Fibroblast of skin of right quadriceps (primary cell): ENCODE results near the gene SAPCD1.
A peak's percentile ranks its signal among the peaks of the same experiment; 100 is the strongest.

Experiments used
- DNase-seq: peaks from one replicate; pipeline ENCODE4 v3.0.0-alpha.2; 2013

The SAPCD1 gene

DNA sequence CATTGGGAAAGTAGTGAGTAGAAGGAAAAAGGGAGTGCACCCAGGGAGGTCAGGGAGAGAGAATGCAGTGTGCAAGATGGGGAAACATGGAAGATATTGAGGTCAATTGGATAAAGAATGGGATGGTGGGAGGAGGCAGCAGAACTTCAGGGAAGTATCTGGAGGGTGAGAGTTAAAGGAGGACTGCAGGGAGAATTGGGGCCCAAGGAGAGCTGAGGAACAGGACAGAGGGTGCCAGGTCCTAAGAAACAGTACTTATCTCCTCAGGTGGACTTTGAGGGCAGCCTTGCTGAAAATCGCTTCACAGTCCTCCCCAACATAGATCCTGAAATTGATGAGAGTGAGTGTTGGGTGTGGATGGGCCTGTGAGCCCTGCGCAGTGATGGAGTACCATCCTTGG lies 4.2 kb upstream of the SAPCD1 start:
- DNase-seq, result no peak

DNA sequence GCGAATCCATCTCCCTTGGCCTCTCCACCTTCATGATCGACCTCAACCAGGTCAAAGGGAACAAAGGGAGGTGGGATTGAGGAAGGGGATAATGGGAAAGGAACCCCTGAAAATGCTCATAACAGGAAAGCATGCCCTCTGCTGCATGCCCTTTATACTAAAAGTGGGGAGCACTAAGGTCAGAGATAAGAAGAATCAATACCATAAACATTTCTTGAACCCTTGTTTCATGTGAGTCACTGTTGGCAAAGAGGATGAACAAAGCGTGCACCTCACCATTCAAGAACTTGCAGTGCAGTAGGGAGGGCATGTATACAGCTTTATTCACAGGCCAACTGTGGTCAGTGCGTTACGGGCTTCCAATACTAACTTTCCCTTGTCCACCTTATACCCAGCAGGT lies 1.7 kb upstream of the SAPCD1 start:
- no peak for DNase-seq

DNA sequence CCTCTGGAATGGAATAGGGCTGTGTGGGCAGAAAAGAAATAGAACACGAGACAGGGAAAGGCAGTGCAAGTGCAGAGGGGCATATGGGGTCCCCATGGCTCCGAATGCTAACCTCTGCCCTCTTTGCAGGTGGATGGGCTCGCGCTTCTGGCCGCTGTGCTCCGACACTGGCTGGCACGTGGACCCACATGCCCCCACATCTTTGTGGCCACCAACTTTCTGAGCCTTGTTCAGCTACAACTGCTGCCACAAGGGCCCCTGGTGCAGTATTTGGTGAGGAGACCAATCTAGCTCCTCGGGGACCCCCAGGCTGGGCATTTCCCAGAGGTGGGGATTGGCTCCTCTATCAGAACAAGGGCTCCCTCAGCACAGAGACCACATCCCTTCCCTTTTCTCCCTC lies 1.1 kb upstream of the SAPCD1 start:
- no peak for DNase-seq

DNA sequence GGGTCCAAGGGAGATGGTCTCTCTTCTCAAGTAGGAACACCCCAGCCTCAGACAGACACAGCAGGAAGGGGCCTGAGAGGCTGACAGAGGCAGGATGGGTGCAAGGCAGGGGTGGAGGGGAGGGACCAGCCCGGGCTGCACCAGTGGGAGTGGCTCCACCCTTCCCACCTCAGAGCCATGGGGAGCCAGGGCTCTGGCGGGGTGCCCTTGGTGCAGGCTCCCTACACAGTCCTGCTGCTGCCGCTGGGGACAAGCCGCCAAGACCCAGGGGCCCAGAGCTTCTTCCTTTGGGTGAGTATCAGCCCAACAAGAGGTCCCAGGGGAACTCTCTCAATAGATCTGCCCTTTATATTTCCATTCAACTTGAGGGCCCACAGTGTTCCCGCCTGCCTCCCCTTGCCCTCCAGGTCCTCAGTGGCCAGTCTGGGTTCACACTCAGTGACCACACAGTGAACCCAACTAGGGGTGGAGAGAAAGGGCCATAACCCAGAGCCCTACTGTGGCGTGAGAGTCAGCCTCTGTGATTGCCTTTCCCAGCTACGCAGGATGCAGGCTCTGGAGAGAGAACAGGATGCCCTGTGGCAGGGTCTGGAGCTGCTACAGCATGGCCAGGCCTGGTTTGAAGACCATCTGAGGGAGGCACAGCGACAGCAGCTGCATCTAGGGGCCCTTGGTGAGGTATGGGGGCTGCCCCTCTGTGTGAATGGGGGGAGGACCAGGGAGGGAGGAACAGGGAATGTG lies 592 bp downstream of the SAPCD1 start:
- DNase-seq, result no peak

DNA sequence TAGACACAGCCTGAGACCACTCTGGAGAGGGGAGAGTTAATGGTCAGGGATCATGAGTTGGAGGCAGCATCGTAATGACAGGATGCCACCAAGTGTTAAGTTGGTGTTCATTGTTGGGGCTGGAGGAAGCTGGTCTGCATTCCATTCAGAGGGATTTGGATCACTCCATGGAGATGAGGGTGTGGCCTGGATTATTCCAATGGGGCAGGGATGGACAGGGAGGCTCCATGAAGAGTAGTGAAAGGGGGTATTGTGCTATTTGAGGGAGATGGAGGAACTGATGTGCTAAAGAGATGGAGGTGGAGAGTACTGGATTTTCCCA lies 1.1 kb downstream of the SAPCD1 start:
- DNase-seq, result peak; percentile 75

DNA sequence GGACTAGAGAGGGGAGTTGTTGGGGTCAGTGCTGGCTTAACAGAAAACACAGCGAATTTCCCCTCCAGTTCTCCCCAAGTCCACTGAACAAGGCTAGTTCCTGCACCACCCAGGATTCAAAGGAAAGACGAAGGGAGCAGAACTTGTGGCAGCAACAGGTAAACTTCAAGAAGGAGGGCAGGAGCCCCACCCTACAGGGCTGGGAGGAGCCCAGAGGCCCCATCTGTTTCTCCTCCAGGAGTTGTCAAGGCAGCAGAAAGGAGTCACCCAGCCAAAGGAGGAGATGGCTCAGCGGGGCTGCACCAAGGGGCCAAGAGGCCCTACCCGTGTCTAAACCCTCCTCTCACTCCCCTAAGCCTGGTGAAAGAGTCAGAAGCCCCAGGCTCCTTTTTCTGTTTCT lies 1.7 kb downstream of the SAPCD1 start:
- no peak for DNase-seq

DNA sequence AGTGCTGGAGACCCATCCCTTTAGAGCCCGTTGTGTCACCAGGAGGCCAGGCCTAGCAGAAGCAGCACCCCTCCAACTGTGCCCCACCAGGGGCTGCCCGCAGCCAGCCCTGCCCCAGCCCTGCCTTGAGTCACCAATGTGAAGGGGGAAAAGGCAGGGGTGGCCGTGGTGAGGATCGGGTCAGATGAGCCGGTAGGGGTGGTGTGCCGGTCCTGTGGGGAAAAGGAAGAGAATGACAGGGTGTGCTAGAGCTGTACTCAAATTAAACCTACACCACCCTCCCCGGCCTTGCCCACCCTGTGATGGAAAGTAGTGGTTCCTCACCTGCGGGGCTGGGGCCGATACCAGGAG lies 3.1 kb downstream of the SAPCD1 start:
- no peak for DNase-seq

DNA sequence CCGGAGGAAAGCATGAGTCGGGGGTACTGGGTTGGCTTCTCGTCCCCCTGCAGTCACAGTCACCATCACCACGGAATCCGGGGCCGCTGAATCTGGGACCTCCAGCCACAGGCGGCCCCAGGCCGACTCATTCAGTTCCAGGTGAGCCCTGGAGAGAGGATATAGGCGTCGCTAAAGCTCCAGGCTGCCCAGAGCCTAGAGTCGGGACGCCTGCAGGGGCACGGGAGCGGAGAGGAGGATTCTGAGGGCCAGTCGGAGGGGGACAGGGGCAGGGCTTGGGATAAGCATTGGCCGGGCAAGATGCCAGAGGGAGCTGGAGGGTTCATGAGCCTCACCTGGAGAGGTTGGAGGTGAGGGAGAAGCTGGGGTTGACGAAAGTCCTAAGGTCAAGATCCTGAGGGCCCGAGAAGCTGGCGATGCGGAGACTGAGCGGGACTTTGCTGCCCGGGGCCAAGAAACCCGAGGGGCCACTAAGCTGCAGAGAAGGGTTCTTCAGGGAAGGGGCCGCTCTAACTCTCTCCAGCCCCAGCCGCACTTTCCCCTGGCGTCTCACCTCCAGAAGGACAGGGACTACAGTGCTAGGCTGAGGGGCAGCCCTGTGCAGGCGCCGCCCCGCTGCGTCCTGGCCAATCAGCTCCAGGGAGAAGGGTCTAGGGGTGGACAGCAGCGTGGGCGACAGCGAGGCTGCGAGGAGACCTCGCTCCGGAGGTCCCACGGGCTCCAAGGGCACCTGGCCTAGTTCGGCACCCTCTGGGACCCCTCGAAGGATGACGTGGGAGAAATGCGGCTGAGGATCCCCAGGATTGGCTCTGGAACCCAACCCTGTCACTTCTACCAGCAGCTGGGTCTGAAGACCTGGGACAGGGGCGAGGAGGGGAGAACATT lies 3.7 kb downstream of the SAPCD1 start:
- no peak for DNase-seq

DNA sequence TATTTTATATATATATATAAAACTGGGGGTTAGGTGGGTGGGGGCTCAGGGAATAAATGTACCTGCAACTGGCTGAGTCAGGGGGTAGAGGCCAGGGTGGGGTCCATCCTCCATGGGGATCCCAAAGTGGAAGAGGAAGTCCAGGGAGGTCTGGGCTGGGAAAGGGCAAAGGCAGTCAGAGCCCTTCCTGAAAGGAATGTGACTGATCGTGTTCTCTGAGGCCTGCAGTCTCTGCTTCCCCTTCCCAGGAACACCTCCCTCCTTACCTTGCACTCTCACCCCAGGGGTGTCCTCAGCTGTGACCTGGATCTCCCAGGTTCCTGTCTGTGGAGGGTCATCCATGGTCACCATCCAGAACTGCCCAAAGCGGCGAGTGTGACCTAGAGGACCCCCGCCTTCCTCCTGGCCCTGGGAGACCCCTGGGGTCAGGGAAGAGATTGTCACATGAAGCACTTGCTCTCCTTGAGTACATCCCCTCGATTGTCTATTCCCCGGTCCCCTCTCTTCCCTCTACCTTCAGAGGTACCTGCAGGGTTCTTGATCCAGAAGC lies 4.7 kb downstream of the SAPCD1 start:
- no peak for DNase-seq

DNA sequence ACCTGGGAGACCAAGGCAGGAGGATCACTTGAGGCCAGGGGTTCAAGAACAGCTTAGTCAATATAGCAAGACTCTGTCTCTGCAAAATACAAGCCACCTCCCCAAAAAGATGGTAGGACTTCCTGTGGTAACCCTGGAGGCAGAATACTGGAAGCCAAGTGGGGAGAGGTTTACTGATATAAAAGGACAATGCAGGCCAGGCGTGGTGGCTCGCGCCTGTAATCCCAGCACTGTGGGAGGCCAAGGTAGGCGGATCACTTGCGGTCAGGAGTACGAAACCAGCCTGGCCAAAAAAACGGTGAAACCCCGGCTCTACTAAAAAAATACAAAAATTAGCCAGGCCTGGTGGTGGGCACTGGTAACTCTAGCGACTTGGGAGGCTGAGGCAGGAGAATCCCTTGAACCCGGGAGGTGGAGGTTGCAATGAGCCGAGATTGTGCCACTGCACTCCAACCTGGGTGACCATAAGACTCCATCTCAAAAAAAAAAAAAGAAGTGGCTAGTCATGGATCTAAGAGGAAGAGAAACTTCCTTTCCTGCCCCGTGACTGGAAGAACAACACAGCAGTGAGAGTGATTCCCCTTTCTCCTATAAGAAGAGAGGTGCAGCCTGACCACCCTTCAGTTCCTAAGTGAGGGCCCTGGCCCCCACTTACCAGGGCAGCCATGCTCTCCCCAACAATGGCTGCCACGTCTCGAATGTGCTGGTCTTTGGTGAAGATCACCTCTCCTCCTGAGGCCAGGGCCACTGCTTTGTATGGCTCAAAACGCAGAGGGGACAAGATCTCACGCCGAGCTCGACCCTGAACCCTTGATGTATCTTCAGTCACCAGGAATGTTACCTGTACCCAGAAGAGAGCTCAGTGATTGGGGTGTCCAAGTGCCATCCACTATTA lies 6.2 kb downstream of the SAPCD1 start:
- DNase-seq, result no peak

DNA sequence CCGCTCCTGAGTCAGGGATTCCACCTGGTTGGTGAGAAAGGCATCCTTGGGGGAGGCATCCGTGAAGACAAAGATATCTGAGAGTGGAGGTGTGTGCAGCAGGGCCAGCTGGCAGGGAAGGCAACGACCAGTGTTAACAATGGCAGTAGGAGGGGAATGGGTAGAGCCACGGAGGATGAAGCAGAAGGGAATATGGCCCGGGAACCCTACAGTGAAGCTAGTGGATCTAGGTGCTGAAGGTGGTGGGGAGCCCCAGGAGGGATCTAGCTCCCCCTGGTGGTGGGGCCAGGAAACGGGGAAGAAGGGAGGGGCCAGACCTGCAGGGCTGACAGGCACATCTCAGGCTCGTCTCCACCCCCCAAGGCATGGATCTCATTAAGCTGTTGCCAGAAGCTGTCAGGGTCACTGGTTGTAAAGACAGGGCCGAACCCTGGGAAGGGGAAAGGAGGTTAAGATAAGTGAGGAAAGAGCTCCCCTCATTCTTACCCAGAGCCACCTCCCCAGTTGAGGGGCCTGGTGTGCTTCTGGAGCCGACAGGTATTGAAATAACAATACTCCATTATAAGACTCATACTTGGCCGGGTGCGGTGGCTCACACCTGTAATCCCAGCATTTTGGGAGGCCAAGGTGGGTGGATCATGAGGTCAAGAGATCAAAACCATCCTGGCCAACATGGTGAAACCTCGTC lies 7.4 kb downstream of the SAPCD1 start:
- peak; percentile 33 for DNase-seq

DNA sequence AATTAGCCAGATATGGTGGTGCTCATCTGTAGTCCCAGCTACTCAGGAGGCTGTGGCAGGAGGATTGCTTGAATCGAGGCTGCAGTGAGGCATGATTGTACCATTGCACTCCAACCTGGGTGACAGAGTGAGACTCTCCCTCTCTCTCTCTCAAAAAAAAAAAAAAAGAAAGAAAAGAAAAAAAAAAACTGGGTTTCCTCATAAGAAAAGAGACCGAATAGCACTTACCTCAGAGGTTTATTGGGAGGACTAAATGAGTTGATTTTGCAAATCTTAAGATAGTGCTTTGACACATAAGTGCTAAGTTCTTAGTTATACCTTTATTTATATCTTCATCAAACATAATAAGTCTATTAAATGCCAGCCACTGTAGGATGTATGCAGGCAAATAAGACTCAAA lies 8.4 kb downstream of the SAPCD1 start:
- no peak for DNase-seq

DNA sequence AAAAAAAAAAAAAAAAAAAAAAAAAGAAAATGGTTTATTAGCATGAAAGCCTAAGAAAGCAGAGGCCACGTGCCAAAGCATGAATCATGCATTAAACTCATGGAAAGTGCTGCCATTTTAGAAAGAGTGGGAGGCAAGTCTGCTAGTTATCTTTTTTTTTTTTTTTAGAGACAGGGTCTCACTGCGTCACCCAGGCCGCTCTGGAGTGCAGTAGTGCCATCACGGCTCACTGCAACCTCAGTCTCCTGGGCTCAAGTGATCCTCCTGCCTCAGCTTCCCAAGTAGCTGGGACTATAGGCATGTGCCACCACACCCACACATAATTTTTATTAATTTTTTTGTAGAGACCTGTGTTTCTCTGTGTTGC lies 9.5 kb downstream of the SAPCD1 start:
- DNase-seq, result peak; percentile 45

DNA sequence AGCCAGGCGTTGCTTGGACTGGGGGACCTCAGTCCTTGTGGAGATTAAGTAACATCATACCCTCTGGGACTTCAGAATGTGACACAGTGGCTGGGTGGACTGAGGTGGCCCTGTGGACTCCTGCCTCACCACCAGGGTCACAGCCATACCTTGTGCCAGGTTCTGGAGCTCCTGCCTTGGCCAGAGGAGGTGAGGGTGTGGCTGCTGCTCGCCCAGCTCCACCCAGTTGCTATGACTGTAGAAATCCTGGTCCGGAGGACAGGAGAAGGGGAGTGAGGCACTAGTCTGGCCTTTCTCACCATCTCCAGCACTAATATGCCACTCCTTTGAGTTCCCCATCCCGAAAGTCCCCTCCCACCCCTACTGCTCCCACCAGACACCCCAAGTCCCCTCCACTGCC lies 12.7 kb downstream of the SAPCD1 start:
- no peak for DNase-seq

DNA sequence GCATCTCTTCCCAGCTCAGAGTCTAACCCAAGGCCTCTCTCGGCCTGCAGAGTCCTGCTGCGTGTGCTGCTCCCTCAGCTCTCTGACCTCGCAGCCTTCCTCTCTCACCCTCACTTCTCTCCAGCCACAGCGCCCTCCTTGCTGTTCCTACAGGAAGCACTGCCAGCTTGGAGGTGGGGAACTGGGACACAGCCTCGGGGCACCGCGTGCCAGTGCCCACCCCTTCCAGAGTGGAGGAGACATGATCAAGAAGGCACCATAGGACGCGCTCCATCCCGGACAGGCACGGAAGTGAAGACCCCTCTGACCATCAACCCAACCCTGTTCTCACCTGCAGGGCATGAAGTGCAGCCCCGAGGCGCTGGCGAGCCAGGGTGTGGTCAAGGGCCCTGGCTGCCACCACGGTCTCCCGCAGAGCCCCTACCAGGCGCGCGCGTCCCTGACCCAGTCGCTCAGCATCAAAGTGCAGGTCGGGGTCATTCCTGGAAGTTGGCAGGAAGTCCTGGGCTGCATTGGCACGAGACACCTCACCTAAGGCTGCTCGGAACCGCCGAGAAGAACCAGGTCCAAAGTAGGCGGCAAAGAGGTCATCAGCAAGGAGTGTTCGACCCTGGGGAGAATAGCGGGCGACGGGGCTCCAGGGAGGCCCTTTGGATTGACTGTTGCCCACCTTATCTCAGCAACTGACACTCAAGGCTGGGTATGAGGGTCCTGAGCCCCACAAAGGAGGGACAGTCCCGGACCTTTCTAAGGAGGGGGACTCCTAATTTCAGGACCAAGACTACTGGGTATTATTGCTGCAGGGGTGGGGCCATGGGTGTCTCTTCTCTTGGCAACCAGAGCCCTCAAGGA lies 13.4 kb downstream of the SAPCD1 start:
- no peak for DNase-seq

DNA sequence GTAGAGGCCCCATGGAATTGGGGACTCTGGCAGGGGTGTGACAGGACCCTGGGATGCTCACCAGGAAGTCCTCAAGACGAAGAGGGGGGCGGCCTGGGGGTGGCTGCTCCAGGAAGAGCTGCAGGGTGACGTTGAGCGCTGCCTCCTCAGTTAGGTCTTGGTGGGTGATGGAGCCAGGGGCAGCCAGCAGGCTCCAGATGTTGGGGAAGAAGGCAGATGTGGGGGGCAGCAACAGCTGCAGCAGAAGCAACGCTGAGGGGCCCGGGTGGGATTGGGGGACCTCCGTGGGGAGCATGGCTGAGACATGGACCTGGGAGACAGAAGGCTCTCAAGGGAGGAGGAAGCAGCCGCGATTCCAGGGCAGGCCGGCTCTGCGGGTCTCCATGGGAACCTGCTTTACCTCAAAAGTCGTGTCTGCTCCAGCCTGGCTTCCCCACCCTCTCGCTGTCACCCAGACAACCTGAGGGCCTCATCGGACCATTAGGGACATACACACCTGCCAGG lies 14.1 kb downstream of the SAPCD1 start:
- no peak for DNase-seq

DNA sequence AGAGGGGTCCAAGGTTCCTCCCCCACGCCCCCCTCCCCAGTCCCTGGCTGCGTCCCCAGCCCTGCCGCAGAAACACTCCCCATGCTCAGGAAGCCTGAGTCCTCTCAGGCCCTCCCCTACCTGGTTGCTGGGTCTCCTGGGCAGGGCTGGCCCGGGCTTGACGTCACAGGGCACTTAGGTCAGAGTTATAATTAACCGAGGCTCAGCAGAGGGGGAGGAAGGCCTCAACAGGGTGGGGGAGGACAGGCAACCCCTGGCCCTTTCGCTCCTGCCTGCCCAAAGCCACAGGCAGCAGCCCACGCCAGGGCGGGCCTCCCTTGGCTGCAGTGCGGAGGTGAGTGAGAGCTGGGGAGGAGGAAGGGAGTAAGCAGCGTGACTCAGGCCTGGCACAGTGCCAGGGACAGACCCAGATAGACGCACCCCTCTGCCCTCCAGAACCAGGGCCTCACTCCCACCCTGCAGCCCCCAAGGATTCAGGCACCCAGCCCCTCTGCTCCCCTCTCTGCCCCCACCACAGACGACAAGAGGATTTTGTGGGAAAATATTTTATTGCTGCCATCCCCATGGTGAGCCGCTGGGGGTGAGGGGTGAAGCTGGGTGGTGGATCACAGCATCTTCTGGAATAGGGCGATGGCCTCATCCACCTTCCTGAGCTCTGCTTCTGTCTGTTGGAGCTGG lies 14.7 kb downstream of the SAPCD1 start, which contains the start of gene VWA7:
TSS of gene VWA7 (minus strand) at position 340 of the 678 bp plus-strand sequence. CDS start 549 bp downstream, outside the sequence.
- peak; percentile 69 for DNase-seq

DNA sequence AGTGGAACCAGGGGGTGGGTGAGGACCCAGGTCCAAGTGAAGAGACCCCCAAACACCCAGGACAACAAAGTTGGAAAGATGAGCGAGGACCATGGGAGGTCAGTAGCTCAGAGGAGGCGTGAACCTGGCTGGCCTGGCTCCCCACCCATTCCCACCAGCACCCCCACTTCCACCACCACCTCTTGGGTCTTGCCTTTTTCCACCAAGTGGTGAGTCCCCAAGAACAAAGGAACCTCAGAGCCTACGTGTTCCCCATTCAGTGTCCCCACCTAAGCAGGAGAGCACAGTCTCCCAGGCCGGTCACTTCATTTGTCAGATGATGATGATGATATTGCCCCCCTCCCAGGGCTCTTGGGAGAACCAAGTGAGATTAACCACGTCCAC lies 15.2 kb downstream of the SAPCD1 start:
- no peak for DNase-seq

DNA sequence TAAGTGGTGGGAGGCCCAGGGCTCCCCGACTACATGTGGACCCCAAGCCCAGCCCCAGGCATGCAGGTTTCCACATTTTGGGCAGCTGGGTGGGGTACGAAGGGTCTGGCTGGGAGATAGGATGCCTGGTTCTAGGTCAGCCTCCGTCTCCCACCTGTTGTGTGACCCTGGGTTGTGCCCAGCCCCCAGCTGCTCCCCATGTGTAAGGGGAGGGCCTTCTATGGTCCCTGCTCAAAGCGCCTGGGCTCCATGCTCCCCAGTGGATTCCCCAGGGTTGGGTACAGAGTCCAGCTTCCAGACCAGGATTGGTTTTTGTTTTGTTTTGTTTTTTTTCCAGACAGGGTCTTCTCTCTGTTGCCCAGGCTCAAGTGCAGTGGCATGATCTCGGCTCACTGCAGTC lies 15.7 kb downstream of the SAPCD1 start:
- no peak for DNase-seq

DNA sequence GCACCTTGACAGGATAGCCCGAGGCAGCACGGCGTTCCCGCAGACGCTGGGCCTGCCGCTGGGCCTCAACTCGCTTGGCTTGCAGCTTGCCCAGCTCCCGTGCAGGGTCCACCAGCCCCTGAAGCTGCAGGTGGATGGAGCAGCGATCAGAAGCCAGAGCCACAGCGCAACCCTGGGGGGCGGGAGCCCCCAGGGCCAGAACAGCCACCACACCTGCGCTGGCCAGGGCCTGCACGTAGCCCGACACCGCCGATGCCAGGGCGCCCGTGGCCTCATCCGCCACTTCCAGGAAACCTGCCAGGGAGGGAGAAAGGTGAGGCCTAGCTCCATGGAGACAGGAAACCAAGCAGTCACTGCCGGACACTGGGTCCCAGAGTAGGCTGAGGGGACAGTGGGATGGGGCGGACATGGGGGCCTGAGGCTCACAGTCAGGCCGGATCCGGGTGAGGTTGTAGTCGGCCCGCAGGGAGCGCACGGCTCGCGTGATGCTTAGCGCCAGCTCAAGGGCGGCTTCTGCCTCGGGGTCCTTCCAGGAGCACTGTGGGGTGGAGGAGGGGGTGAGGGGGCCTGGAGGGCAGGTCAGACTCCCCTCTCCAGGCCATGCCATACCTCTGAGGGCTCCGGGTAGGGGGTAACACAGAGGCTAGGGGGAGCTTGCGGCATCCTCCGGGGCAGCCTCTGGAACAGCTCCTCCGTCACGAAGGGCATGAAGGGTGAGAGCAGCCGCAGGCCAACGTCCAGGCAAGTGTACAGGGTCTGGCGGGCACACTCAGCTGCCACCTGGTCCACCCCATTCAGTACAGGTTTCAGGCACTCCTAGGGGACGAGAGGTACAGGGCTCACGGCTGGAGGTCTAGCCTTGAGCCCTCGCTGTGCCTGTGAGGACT lies 16.8 kb downstream of the SAPCD1 start:
- DNase-seq, result no peak
